Measurements from ENCODE around the gene ZBTB38. TPM values are rescaled to one million over a fixed set of nuclear protein-coding genes. Genes with fewer than 3 reads are reported as not detected.

Gene ZBTB38
- total RNA-seq, 6 experiments from 2014 or later: 146 to 172 (median 158) TPM

- H3K36me3 Mint-ChIP-seq (ENCODE audit: low read depth): no peaks in the 10 kb centered on the region
- peaks cover 20% of the 10 kb centered on the region for H3K4me1 Mint-ChIP-seq (ENCODE audit: low read depth)
- H3K9me3 Mint-ChIP-seq: no peaks in the 10 kb centered on the region
- no peak overlapping the region for H3K27ac Mint-ChIP-seq
- H3K27me3 Mint-ChIP-seq (ENCODE audit: insufficient read depth): no peaks in the 10 kb centered on the region
- TF ChIP-seq CTCF (IDR thresholded peaks at IDR 0.05): no peak
- DNase-seq: no peak
- no peak overlapping the region for H3K4me3 Mint-ChIP-seq
These were observed 41.7 kb upstream of the ZBTB38 start for GRCh38 chr3:141326626-141327025.

DNA sequence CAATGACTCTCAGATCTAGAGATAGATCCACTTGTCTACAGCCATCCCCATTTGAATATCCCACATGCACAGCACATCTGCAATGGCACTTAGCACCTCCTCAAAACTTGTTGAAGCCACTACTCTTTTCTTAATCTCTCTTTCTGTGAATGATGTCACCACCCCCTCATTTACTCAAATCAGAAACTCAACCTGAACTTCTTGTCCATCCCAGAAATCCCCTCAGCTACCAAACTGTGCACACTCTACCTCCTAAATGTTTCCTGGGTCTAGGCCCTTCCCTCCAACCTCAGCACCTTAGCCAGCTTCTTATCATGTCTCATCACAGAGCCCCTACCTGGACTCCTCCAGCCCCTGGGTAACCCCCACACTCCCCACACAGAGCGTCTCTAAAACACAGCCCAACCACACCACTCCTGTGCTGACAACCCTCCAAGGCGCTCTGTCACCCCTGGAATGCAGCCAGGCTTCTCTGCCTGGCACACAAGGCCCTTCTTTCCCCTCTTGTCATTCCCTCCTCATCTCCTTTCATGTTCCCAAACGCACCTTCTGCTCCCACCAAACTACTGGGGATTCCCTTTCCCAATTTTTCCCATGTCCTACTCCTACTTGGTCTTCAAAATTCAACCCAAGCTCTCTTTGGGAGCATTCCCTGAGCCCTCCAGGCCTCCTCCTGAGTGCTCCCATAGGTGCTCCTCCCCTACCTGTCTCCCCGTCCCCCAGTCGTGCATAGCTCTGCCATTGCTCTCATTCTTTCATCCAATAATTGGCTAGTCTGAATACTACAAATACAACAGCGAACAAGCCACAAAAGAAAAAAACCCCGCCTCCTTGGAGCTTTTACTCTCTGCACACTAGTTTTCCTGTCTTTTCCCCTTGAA is 39.8 kb upstream of the ZBTB38 start:
- no peaks in the 10 kb centered on the region for H3K9me3 Mint-ChIP-seq
- H3K36me3 Mint-ChIP-seq (ENCODE audit: low read depth): no peaks in the 10 kb centered on the region
- no peak for TF ChIP-seq CTCF (IDR thresholded peaks at IDR 0.05)
- no peak overlapping the region for H3K27ac Mint-ChIP-seq
- no peak for DNase-seq
- no peaks in the 10 kb centered on the region for H3K27me3 Mint-ChIP-seq (ENCODE audit: insufficient read depth)
- no peak overlapping the region for H3K4me3 Mint-ChIP-seq
- H3K4me1 Mint-ChIP-seq (ENCODE audit: low read depth): peaks cover 33% of the 10 kb centered on the region

DNA sequence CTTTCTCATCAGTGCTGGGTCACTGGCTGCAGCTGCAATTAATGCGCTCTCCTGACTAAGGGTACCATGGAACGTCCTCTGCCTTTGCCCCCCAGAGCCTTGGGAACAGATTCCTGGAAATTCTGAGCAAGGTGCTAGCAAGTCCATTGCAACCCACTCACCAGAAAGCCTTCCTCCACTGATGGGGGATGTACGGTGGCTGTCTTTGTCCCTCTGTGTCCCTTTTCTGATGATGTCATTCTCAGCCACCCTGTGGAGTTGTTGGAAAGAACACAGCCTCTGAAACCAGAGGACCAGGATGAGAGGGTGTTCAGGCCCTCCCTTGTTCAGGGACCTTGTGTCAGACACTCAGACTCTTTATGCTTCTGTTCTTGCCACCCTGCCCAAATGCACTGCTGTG is 38.1 kb upstream of the ZBTB38 start:
- H3K4me3 Mint-ChIP-seq: no peak overlapping the region
- no peaks in the 10 kb centered on the region for H3K27me3 Mint-ChIP-seq (ENCODE audit: insufficient read depth)
- no peak for TF ChIP-seq CTCF (IDR thresholded peaks at IDR 0.05)
- no peak for DNase-seq
- no peaks in the 10 kb centered on the region for H3K36me3 Mint-ChIP-seq (ENCODE audit: low read depth)
- no peaks in the 10 kb centered on the region for H3K9me3 Mint-ChIP-seq
- H3K4me1 Mint-ChIP-seq (ENCODE audit: low read depth): peaks cover 50% of the 10 kb centered on the region
- H3K27ac Mint-ChIP-seq: no peak overlapping the region

DNA sequence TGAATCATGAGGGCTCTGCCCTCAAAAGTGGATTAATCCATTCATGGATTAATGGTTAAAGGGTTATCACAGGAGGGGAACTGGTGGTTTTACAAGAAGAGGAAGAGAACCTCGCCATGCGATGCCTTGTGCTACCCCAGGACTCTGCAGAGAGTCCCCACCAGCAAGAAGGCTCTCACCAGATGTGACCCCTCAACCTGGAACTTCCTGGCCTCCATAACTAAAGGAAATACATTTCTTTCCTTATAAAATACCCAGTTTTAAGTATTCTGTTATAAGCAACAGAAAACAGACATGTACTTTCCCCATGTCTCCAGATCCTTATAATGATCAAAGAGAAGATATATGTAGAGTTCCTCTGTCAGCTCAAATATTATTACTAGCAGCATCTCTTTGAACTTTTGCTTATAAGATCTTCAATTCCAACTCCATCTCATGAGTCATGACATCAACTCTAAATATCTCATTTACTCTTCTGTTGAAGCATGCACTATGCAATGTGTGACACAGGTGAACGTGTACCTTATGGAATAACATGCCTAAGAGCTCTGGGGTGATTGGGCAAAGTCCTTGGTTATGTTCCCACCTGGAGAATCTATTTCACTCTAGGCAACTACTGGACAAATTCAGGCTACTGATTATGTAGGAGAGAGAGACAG is 37.5 kb upstream of the ZBTB38 start:
- no peaks in the 10 kb centered on the region for H3K9me3 Mint-ChIP-seq
- no peaks in the 10 kb centered on the region for H3K27me3 Mint-ChIP-seq (ENCODE audit: insufficient read depth)
- no peak for TF ChIP-seq CTCF (IDR thresholded peaks at IDR 0.05)
- no peaks in the 10 kb centered on the region for H3K36me3 Mint-ChIP-seq (ENCODE audit: low read depth)
- H3K4me3 Mint-ChIP-seq: no peak overlapping the region
- DNase-seq: no peak
- H3K27ac Mint-ChIP-seq: peak overlapping the region; percentile 89
- H3K4me1 Mint-ChIP-seq (ENCODE audit: low read depth): peaks cover 56% of the 10 kb centered on the region

DNA sequence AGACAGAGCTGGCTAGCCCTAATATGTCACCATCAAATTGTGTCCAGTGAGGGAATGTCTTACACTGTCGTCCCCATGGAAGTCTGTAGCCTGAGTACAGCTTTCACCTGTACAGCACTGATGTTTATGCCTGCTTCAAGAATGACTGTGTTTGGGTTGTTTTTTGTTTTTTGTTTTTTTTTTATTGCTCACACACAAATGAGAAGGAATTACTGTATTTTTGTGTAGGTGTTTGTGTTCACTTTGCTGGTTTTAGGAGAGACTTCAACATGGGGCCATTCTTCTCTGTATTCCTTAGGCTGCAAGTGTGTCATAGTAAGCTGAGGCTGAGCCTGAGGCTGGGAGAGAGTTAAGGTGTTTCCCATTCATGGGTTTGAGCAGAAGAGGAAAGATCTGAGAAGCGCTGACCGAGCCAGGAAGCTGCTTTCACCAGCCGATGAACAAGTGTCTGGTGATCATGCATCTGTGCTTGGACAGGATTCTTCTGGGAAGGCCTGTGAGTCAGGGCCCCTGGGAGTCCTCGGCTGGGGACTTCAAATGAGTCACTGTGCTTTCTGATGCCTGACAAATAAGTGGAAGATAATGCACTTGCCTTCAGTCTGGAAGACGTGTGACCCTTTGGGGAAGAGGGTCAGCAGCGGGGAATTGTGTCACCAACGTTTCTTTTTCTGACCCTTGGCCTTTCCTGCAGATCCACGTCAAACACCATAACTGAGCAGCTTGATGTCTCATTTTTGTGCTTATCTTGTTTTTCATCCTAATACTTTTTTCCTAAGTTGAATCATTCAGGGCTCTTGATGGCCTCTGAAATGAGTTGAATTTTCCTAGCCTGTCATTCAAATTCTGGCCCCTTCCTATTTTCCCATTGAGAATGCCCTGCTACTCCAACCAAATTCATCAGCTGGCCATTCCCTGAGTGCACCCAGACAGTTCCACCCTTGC is 36.7 kb upstream of the ZBTB38 start:
- Mint-ChIP-seq H3K4me3 (peak overlapping the region; percentile 56), H3K4me1 (ENCODE audit: low read depth) (peaks cover 64% of the 10 kb centered on the region), H3K36me3 (ENCODE audit: low read depth) (no peaks in the 10 kb centered on the region), H3K27me3 (ENCODE audit: insufficient read depth) (no peaks in the 10 kb centered on the region), H3K9me3 (no peaks in the 10 kb centered on the region), H3K27ac (peak overlapping the region; percentile 89)
- peak; percentile 97 for DNase-seq
- TF ChIP-seq CTCF (IDR thresholded peaks at IDR 0.05): no peak

All from HFFc6 (cell line).